Suprapubic skin (tissue), 4 donors: Measurements from ENCODE around the gene INS. TPM values are rescaled to one million over a fixed set of nuclear protein-coding genes. Genes with fewer than 3 reads are reported as not detected.

Source experiments
- DNase-seq, 2 donors: peaks; one replicate each; pipeline ENCODE4 v3.0.0-alpha.2; 2019; ENCODE audit warnings: low spot score in 2 of 2
- H3K27ac ChIP-seq: fragments of 200-600 bp; sonication (generic); one replicate; pipeline ENCODE4 v1.5.1; 2019
- H3K27me3 ChIP-seq: fragments of 200-600 bp; sonication (generic); one replicate; pipeline ENCODE4 v1.5.1; 2019
- H3K36me3 ChIP-seq: fragments of 200-600 bp; sonication (generic); one replicate; pipeline ENCODE4 v1.5.1; 2019
- H3K4me1 ChIP-seq: fragments of 200-600 bp; sonication (generic); one replicate; pipeline ENCODE4 v1.5.1; 2019
- H3K4me3 ChIP-seq: fragments of 200-600 bp; sonication (generic); one replicate; pipeline ENCODE4 v1.5.1; 2019; ENCODE audit warnings: mild to moderate bottlenecking
- H3K9me3 ChIP-seq: fragments of 200-600 bp; sonication (generic); one replicate; pipeline ENCODE4 v1.5.1; 2019
- CTCF ChIP-seq, 2 donors: fragments of 200-600 bp in 1 of 2; fragments of 450-650 bp in 1 of 2; sonication (generic) in 1 of 2; IDR thresholded peaks; one replicate each; pipeline ENCODE4 v1.5.1; 2016 to 2019; ENCODE audit warnings: antibody characterized with exemption in 2 of 2, mild to moderate bottlenecking in 1 of 2, moderate library complexity in 1 of 2
- EP300 ChIP-seq: sonication (generic); formaldehyde crosslinking; IDR thresholded peaks from one replicate; pipeline ENCODE4 v1.6.1; 2017; ENCODE audit warnings: antibody characterized with exemption
- POLR2A ChIP-seq, 2 donors: fragments of 450-650 bp; IDR thresholded peaks; one replicate each; pipeline ENCODE4 v1.6.1; 2017; ENCODE audit warnings: antibody characterized with exemption in 2 of 2, mild to moderate bottlenecking in 2 of 2, moderate library complexity in 2 of 2
- POLR2AphosphoS5 ChIP-seq, 3 donors: sonication (generic); formaldehyde crosslinking; IDR thresholded peaks; one replicate each; pipeline ENCODE4 v1.6.1; 2017; ENCODE audit warnings: antibody characterized with exemption in 3 of 3
- WGBS: methylation state at CpG from one replicate; pipeline ENCODE4 v1.1.5; 2018; 5-methylcytosine and 5-hydroxymethylcytosine counted together
- total RNA-seq, 4 donors: library from RNA; depleted of rRNA; stranded (reverse); fragments of >200 nt; gene quantifications; one replicate each; pipeline ENCODE4 v1.1.0, GENCODE V29; 2016

INS gene
- total RNA-seq, 4 donors from 2014 or later, result not detected

GRCh38 chr11:2207773-2208621 is 47.0 kb upstream of the INS start:
- WGBS, result 84% methylated on average over 12 of the region's 24 CpGs
- H3K36me3 ChIP-seq, result no peaks in the 10 kb centered on the region
- no peak overlapping the region for H3K4me3 ChIP-seq
- no peaks in the 10 kb centered on the region for H3K9me3 ChIP-seq
- peaks cover 29% of the 10 kb centered on the region for H3K4me1 ChIP-seq
- peaks cover 17% of the 10 kb centered on the region for H3K27me3 ChIP-seq
- no peak for TF ChIP-seq POLR2A (IDR thresholded peaks at IDR 0.05)
- no peak for TF ChIP-seq EP300
- no peak for TF ChIP-seq POLR2AphosphoS5 (IDR thresholded peaks at IDR 0.05)
- no peak for TF ChIP-seq CTCF (IDR thresholded peaks at IDR 0.05)
- peak in 1 of 2 donors; percentile 62 for DNase-seq
- H3K27ac ChIP-seq, result no peak overlapping the region

- no peak for TF ChIP-seq CTCF (IDR thresholded peaks at IDR 0.05)
- TF ChIP-seq EP300, result no peak
- TF ChIP-seq POLR2AphosphoS5 (IDR thresholded peaks at IDR 0.05), result no peak
- TF ChIP-seq POLR2A (IDR thresholded peaks at IDR 0.05), result no peak
- Histone ChIP-seq H3K4me3 (no peak overlapping the region), H3K27me3 (peaks cover 17% of the 10 kb centered on the region), H3K36me3 (no peaks in the 10 kb centered on the region), H3K9me3 (no peaks in the 10 kb centered on the region), H3K27ac (no peak overlapping the region), H3K4me1 (peaks cover 34% of the 10 kb centered on the region)
- WGBS, result 86% methylated on average over 6 of the region's 11 CpGs
- DNase-seq, result peak; percentile 36 to 50
These were observed 46.2 kb upstream of the INS start for GRCh38 chr11:2207212-2207611.

- DNase-seq, result peak; percentile 51 to 73
- peaks cover 16% of the 10 kb centered on the region for H3K27me3 ChIP-seq
These were observed 45.1 kb upstream of the INS start for GRCh38 chr11:2205981-2206690.

GRCh38 chr11:2205214-2205720 is 44.3 kb upstream of the INS start:
- Histone ChIP-seq H3K36me3 (no peaks in the 10 kb centered on the region), H3K27ac (no peak overlapping the region), H3K27me3 (peaks cover 10% of the 10 kb centered on the region), H3K9me3 (no peaks in the 10 kb centered on the region), H3K4me1 (peaks cover 33% of the 10 kb centered on the region), H3K4me3 (no peak overlapping the region)
- peak; percentile 44 to 67 for DNase-seq
- WGBS, result 50% methylated on average over 1 of the region's 1 CpG
- TF ChIP-seq POLR2AphosphoS5 (IDR thresholded peaks at IDR 0.05), result no peak
- TF ChIP-seq POLR2A (IDR thresholded peaks at IDR 0.05), result no peak
- TF ChIP-seq CTCF (IDR thresholded peaks at IDR 0.05), result no peak
- no peak for TF ChIP-seq EP300

More at GRCh38 chr11:2205981-2206690, 45.1 kb upstream of the INS start:
- Histone ChIP-seq H3K9me3 (no peaks in the 10 kb centered on the region), H3K4me1 (peaks cover 37% of the 10 kb centered on the region), H3K4me3 (no peak overlapping the region), H3K27ac (no peak overlapping the region), H3K36me3 (no peaks in the 10 kb centered on the region)
- WGBS, result 85% methylated on average over 12 of the region's 12 CpGs
- TF ChIP-seq POLR2A (IDR thresholded peaks at IDR 0.05) (no peak), EP300 (no peak), CTCF (IDR thresholded peaks at IDR 0.05) (no peak), POLR2AphosphoS5 (IDR thresholded peaks at IDR 0.05) (no peak)
